OCI-LY1 (cell line): Measurements from ENCODE around the gene HUNK.

ENCODE experiments used
- H2AFZ ChIP-seq: fragments of 200-600 bp; sonication (generic), shearing (Covaris generic); 2 replicates; pipeline ENCODE4 v1.6.0; 2014; ENCODE audit warnings: antibody characterized with exemption, mild to moderate bottlenecking, low read length
- H3F3A ChIP-seq: fragments of 200-600 bp; sonication (generic), shearing (Covaris generic); 2 replicates; pipeline ENCODE4 v1.6.0; 2014; ENCODE audit warnings: mild to moderate bottlenecking, antibody characterized with exemption, low read length, moderate library complexity; ENCODE audit not compliant: insufficient read depth
- H3K27ac ChIP-seq: fragments of 200-600 bp; sonication (generic); 2 replicates; pipeline ENCODE4 v1.5.1; 2014; ENCODE audit warnings: low read length, mixed run types, mild to moderate bottlenecking, low read depth; ENCODE audit not compliant: poor library complexity, severe bottlenecking
- H3K27me3 ChIP-seq: fragments of 200-600 bp; sonication (generic); 2 replicates; pipeline ENCODE4 v1.6.0; 2014; ENCODE audit warnings: antibody characterized with exemption, mild to moderate bottlenecking, low read length, moderate library complexity; ENCODE audit not compliant: insufficient read depth
- H3K36me3 ChIP-seq: fragments of 200-600 bp; sonication (generic); 2 replicates; pipeline ENCODE4 v1.6.1; 2014; ENCODE audit warnings: mild to moderate bottlenecking, antibody characterized with exemption, low read length, moderate library complexity, mixed read lengths; ENCODE audit not compliant: insufficient read depth
- H3K4me1 ChIP-seq: fragments of 200-600 bp; sonication (generic); 2 replicates; pipeline ENCODE4 v1.5.1; 2014; ENCODE audit warnings: mild to moderate bottlenecking, low read length, moderate library complexity; ENCODE audit not compliant: insufficient read depth, severe bottlenecking
- H3K4me2 ChIP-seq: fragments of 200-600 bp; sonication (generic), shearing (Covaris generic); 2 replicates; pipeline ENCODE4 v1.6.1; 2014; ENCODE audit warnings: low read length
- H3K4me3 ChIP-seq: fragments of 200-600 bp; sonication (generic); 2 replicates; pipeline ENCODE4 v1.5.1; 2014; ENCODE audit warnings: low read length, low read depth, mild to moderate bottlenecking, mixed read lengths; ENCODE audit not compliant: poor library complexity, severe bottlenecking
- H3K79me2 ChIP-seq: fragments of 200-600 bp; shearing (Covaris generic); 2 replicates; pipeline ENCODE4 v1.6.1; 2016; ENCODE audit warnings: mixed run types, low read length, mixed read lengths; ENCODE audit not compliant: insufficient read depth
- H3K9ac ChIP-seq: fragments of 200-600 bp; sonication (generic), shearing (Covaris generic); 2 replicates; pipeline ENCODE4 v1.6.1; 2014; ENCODE audit warnings: mild to moderate bottlenecking, low read length, mixed read lengths
- H3K9me2 ChIP-seq: fragments of 200-600 bp; sonication (generic), shearing (Covaris generic); 2 replicates; pipeline ENCODE4 v1.6.1; 2014; ENCODE audit warnings: low read depth, mild to moderate bottlenecking, low read length, mixed read lengths
- H3K9me3 ChIP-seq: fragments of 200-600 bp; shearing (Covaris generic); 2 replicates; pipeline ENCODE4 v1.6.1; 2014; ENCODE audit warnings: low read length, mixed read lengths
- H4K20me1 ChIP-seq: fragments of 200-600 bp; sonication (generic), shearing (Covaris generic); 2 replicates; pipeline ENCODE4 v1.6.0; 2016; ENCODE audit warnings: mild to moderate bottlenecking, low read length; ENCODE audit not compliant: insufficient read depth
- EZH2 ChIP-seq: fragments of 200-600 bp; sonication (generic), shearing (Covaris generic); IDR thresholded peaks from 2 replicates; pipeline ENCODE4 v1.8.0; 2017; ENCODE audit warnings: borderline replicate concordance, mixed run types, mild to moderate bottlenecking, antibody characterized with exemption, low read length, moderate library complexity, mixed read lengths
- TF ChIP-seq, protein P1 (sequence below): fragments of 200-600 bp; sonication (generic), shearing (Covaris generic); IDR thresholded peaks from 2 replicates; pipeline ENCODE4 v1.5.1; 2017; ENCODE audit warnings: mild to moderate bottlenecking, antibody characterized with exemption, low read length, moderate library complexity, mixed read lengths

Gene HUNK

DNA sequence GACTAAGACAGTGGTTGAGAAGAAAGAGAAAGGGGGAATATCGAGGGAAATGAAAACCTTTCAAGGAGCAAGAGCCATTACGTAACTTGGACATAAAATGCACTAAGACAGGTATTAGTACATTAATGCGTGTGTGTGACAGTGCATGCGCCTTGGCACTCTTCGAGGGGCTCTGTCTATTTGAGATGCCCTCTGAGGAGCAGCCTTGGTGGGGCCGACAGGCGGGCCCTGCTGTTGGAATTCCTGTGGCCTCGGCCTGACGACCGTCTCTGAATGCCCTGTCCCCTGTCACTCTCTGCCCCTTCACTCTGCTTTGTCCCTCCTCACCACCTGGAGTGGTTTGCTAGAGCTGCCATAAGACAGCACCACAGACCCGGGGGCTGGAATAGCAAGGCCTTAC, 12.3 kb downstream of the HUNK start:
- TF ChIP-seq, protein P1, sequence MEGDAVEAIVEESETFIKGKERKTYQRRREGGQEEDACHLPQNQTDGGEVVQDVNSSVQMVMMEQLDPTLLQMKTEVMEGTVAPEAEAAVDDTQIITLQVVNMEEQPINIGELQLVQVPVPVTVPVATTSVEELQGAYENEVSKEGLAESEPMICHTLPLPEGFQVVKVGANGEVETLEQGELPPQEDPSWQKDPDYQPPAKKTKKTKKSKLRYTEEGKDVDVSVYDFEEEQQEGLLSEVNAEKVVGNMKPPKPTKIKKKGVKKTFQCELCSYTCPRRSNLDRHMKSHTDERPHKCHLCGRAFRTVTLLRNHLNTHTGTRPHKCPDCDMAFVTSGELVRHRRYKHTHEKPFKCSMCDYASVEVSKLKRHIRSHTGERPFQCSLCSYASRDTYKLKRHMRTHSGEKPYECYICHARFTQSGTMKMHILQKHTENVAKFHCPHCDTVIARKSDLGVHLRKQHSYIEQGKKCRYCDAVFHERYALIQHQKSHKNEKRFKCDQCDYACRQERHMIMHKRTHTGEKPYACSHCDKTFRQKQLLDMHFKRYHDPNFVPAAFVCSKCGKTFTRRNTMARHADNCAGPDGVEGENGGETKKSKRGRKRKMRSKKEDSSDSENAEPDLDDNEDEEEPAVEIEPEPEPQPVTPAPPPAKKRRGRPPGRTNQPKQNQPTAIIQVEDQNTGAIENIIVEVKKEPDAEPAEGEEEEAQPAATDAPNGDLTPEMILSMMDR = no peak
- no peak for TF ChIP-seq EZH2
- no peaks in the 10 kb centered on the region for H3K27me3 ChIP-seq
- H3F3A ChIP-seq = no peaks in the 10 kb centered on the region
- H2AFZ ChIP-seq = no peak overlapping the region
- no peaks in the 10 kb centered on the region for H3K36me3 ChIP-seq
- H3K9ac ChIP-seq = no peak overlapping the region
- H3K27ac ChIP-seq = no peak overlapping the region
- H4K20me1 ChIP-seq = no peaks in the 10 kb centered on the region
- H3K4me1 ChIP-seq = no peaks in the 10 kb centered on the region
- H3K9me3 ChIP-seq = no peaks in the 10 kb centered on the region
- H3K4me3 ChIP-seq = no peak overlapping the region
- no peaks in the 10 kb centered on the region for H3K79me2 ChIP-seq
- H3K9me2 ChIP-seq = no peaks in the 10 kb centered on the region
- no peak overlapping the region for H3K4me2 ChIP-seq

DNA sequence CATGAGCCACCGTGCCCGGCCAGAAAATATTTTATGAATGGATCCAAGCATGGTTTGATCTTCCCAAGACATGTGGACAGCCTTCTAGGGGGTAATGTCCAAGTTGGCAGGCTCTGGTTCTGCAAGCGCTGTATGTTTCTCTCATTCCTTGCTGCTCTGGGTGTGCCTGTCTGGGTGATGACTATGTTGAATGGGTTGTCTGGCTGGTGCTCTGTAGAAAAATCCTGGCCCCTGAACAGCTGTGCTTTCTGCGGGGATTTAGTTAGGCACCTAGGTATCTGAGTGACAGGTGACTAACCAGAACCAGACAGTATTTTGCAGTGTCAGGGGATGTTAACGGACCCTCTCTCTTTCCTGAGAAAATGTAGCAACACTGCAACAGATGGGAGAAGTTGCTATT, 14.1 kb downstream of the HUNK start:
- Histone ChIP-seq H4K20me1 (no peaks in the 10 kb centered on the region), H3K9me2 (no peaks in the 10 kb centered on the region), H3F3A (no peaks in the 10 kb centered on the region), H3K9ac (no peak overlapping the region), H3K4me3 (no peak overlapping the region), H3K9me3 (no peaks in the 10 kb centered on the region), H3K27ac (no peak overlapping the region), H3K27me3 (no peaks in the 10 kb centered on the region), H3K4me1 (no peaks in the 10 kb centered on the region), H3K36me3 (no peaks in the 10 kb centered on the region), H2AFZ (no peak overlapping the region), H3K4me2 (no peak overlapping the region), H3K79me2 (no peaks in the 10 kb centered on the region)
- TF ChIP-seq, protein P1 = no peak
- no peak for TF ChIP-seq EZH2

DNA sequence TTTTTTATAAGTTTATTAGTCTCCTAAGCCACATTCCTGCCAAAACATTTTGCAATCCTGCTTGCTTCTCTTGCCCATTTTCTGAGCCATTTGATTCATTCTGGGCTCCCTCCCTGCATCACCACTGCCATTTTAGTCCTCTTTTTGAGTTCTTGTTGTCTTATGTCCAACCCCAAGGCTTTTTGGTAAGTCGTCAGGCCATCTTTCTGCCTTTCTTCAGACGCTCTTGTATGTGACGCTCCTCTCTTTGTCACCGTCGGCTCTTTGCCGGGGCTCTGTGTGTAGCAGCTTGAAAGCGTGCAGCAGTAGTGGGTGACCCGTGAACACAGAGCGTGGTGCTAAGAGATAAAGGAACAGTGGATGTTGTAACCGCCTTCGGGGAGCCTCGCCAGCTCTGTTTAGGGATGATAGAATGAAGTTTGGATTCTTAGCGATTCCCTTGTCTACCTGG, 14.6 kb downstream of the HUNK start:
- Histone ChIP-seq H3K4me2 (no peak overlapping the region), H3K4me1 (no peaks in the 10 kb centered on the region), H3K9me3 (no peaks in the 10 kb centered on the region), H3K9ac (no peak overlapping the region), H3K9me2 (no peaks in the 10 kb centered on the region), H4K20me1 (no peaks in the 10 kb centered on the region), H3K27ac (no peak overlapping the region), H3K4me3 (no peak overlapping the region), H3K27me3 (no peaks in the 10 kb centered on the region), H2AFZ (no peak overlapping the region), H3K79me2 (no peaks in the 10 kb centered on the region), H3F3A (no peaks in the 10 kb centered on the region), H3K36me3 (no peaks in the 10 kb centered on the region)
- TF ChIP-seq, protein P1 = no peak
- TF ChIP-seq EZH2 = no peak
